Esophagus muscularis mucosa (tissue), 4 donors: ENCODE data around the gene SAMMSON.

ENCODE experiments used
- CTCF ChIP-seq, 3 experiments: fragments of 200-600 bp in 2 of 3; fragments of 450-650 bp in 1 of 3; sonication (generic) in 2 of 3; IDR thresholded peaks; one replicate each; pipeline ENCODE4 v1.5.1; 2017 to 2019; ENCODE audit warnings: antibody characterized with exemption in 3 of 3, mild to moderate bottlenecking in 2 of 3, moderate library complexity in 1 of 3
- EP300 ChIP-seq: sonication (generic); formaldehyde crosslinking; IDR thresholded peaks from one replicate; pipeline ENCODE4 v1.6.1; 2017; ENCODE audit warnings: antibody characterized with exemption
- POLR2AphosphoS5 ChIP-seq, 2 donors: sonication (generic); formaldehyde crosslinking; IDR thresholded peaks; one replicate each; pipeline ENCODE4 v1.6.1; 2017; ENCODE audit warnings: antibody characterized with exemption in 2 of 2

DNA sequence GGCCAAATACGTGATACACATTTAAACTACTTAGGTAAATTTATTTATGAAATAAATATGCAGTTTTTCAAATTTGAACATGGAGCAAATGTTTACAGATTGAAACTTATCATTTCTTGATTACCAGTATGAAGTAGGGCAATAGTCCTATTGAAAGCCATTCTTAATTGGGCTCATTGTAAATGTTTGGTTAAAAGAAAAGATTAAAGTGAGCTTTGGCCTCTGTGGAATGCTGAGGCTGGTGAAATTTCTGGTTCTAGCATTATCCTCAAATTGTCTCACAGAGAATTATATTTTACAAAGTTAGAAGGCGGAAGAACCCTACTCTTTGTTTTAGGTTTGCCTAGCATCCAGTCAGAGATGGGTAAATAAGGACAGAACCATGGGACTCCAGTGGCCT, 73.2 kb downstream of the SAMMSON start:
- no peak for TF ChIP-seq POLR2AphosphoS5 (IDR thresholded peaks at IDR 0.05)
- TF ChIP-seq CTCF (IDR thresholded peaks at IDR 0.05): no peak
- no peak for TF ChIP-seq EP300
